GM12865 (cell line): ENCODE results near the gene ZBTB34.

ENCODE experiments used
- DNase-seq: peaks from one replicate; pipeline ENCODE4 v3.0.0; 2010; ENCODE audit warnings: low read depth
- H3K4me3 ChIP-seq: 2 replicates; pipeline ENCODE4 v1.5.1; 2011; ENCODE audit warnings: mild to moderate bottlenecking, low read depth, low read length, control low read depth
- CTCF ChIP-seq: IDR thresholded peaks from 2 replicates; pipeline ENCODE4 v1.5.1; 2011; ENCODE audit warnings: low read length, control low read depth, low read depth, inconsistent platforms; ENCODE audit not compliant: insufficient read depth; ENCODE audit errors: missing control alignments

Gene ZBTB34

GRCh38 chr9:126893079-126893478 is 32.6 kb downstream of the ZBTB34 start:
- no peak overlapping the region for H3K4me3 ChIP-seq
- peak; percentile 11 for DNase-seq
- TF ChIP-seq CTCF: peak; percentile 3

- no peak for TF ChIP-seq CTCF
- H3K4me3 ChIP-seq: no peak overlapping the region
- no peak for DNase-seq
Measured at GRCh38 chr9:126894052-126894603, 33.7 kb downstream of the ZBTB34 start.

GRCh38 chr9:126902210-126902609 is 41.8 kb downstream of the ZBTB34 start:
- no peak overlapping the region for H3K4me3 ChIP-seq
- no peak for TF ChIP-seq CTCF
- DNase-seq: no peak

GRCh38 chr9:126904586-126904985 is 44.1 kb downstream of the ZBTB34 start:
- TF ChIP-seq CTCF: no peak
- H3K4me3 ChIP-seq: no peak overlapping the region
- no peak for DNase-seq

- no peak overlapping the region for H3K4me3 ChIP-seq
- TF ChIP-seq CTCF: no peak
- no peak for DNase-seq
Measured at GRCh38 chr9:126906091-126906490, 45.7 kb downstream of the ZBTB34 start.

GRCh38 chr9:126907058-126907457 is 46.6 kb downstream of the ZBTB34 start:
- no peak for DNase-seq
- H3K4me3 ChIP-seq: no peak overlapping the region
- TF ChIP-seq CTCF: no peak
